ENCODE measurements around the gene ZNF280A. TPM values are rescaled to one million over a fixed set of nuclear protein-coding genes. Genes with fewer than 3 reads are reported as not detected.

Gene ZNF280A
- total and polyA plus RNA-seq, 2 experiments from 2014 or later: not detected

GRCh38 chr22:22533863-22534262 lies 13.8 kb upstream of the ZNF280A start:
- Mint-ChIP-seq H3K27me3 (ENCODE audit: insufficient read depth, low read depth, poor library complexity) (peaks cover 64% of the 10 kb centered on the region), H3K27ac (no peak overlapping the region)

More at GRCh38 chr22:22533863-22534262, 13.8 kb upstream of the ZNF280A start:
- no peaks in the 10 kb centered on the region for H3K79me2 ChIP-seq (replicated peaks; ENCODE audit: insufficient read depth)
- H4K20me1 ChIP-seq (replicated peaks; ENCODE audit: insufficient read depth): no peaks in the 10 kb centered on the region
- Mint-ChIP-seq H3K36me3 (ENCODE audit: low read depth) (no peaks in the 10 kb centered on the region), H3K4me3 (no peak overlapping the region), H3K9me3 (no peaks in the 10 kb centered on the region), H3K4me1 (no peaks in the 10 kb centered on the region)
- no peaks in the 10 kb centered on the region for H3K4me1 ChIP-seq (ENCODE audit: insufficient read depth)
- H3K4me3 ChIP-seq: no peak overlapping the region
- no peak overlapping the region for H3K4me2 ChIP-seq
- H3F3A ChIP-seq (replicated peaks; ENCODE audit: low read depth): no peaks in the 10 kb centered on the region
- no peak for TF ChIP-seq ZNF462 (CRISPR knock-in tag; IDR thresholded peaks at IDR 0.05)
- TF ChIP-seq, protein P1, sequence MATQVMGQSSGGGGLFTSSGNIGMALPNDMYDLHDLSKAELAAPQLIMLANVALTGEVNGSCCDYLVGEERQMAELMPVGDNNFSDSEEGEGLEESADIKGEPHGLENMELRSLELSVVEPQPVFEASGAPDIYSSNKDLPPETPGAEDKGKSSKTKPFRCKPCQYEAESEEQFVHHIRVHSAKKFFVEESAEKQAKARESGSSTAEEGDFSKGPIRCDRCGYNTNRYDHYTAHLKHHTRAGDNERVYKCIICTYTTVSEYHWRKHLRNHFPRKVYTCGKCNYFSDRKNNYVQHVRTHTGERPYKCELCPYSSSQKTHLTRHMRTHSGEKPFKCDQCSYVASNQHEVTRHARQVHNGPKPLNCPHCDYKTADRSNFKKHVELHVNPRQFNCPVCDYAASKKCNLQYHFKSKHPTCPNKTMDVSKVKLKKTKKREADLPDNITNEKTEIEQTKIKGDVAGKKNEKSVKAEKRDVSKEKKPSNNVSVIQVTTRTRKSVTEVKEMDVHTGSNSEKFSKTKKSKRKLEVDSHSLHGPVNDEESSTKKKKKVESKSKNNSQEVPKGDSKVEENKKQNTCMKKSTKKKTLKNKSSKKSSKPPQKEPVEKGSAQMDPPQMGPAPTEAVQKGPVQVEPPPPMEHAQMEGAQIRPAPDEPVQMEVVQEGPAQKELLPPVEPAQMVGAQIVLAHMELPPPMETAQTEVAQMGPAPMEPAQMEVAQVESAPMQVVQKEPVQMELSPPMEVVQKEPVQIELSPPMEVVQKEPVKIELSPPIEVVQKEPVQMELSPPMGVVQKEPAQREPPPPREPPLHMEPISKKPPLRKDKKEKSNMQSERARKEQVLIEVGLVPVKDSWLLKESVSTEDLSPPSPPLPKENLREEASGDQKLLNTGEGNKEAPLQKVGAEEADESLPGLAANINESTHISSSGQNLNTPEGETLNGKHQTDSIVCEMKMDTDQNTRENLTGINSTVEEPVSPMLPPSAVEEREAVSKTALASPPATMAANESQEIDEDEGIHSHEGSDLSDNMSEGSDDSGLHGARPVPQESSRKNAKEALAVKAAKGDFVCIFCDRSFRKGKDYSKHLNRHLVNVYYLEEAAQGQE (IDR thresholded peaks at IDR 0.05; ENCODE audit: unreplicated experiment): no peak
- no peak for TF ChIP-seq STAT1 (IDR thresholded peaks at IDR 0.05; ENCODE audit: unreplicated experiment)
- TF ChIP-seq EZH2 (IDR thresholded peaks at IDR 0.05; ENCODE audit: low read depth, unreplicated experiment): no peak
- TF ChIP-seq NANOG (IDR thresholded peaks at IDR 0.05; ENCODE audit: borderline replicate concordance): no peak
- no peak for TF ChIP-seq JUNB (IDR thresholded peaks at IDR 0.05; ENCODE audit: unreplicated experiment)
- TF ChIP-seq CREB1 (CRISPR knock-in tag; IDR thresholded peaks at IDR 0.05; ENCODE audit: low read depth): no peak
- TF ChIP-seq, protein P2, sequence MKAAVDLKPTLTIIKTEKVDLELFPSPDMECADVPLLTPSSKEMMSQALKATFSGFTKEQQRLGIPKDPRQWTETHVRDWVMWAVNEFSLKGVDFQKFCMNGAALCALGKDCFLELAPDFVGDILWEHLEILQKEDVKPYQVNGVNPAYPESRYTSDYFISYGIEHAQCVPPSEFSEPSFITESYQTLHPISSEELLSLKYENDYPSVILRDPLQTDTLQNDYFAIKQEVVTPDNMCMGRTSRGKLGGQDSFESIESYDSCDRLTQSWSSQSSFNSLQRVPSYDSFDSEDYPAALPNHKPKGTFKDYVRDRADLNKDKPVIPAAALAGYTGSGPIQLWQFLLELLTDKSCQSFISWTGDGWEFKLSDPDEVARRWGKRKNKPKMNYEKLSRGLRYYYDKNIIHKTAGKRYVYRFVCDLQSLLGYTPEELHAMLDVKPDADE (IDR thresholded peaks at IDR 0.05): no peak
- no peak for TF ChIP-seq ZNF331 (CRISPR knock-in tag; IDR thresholded peaks at IDR 0.05; ENCODE audit: low read depth)
- TF ChIP-seq, protein P3, sequence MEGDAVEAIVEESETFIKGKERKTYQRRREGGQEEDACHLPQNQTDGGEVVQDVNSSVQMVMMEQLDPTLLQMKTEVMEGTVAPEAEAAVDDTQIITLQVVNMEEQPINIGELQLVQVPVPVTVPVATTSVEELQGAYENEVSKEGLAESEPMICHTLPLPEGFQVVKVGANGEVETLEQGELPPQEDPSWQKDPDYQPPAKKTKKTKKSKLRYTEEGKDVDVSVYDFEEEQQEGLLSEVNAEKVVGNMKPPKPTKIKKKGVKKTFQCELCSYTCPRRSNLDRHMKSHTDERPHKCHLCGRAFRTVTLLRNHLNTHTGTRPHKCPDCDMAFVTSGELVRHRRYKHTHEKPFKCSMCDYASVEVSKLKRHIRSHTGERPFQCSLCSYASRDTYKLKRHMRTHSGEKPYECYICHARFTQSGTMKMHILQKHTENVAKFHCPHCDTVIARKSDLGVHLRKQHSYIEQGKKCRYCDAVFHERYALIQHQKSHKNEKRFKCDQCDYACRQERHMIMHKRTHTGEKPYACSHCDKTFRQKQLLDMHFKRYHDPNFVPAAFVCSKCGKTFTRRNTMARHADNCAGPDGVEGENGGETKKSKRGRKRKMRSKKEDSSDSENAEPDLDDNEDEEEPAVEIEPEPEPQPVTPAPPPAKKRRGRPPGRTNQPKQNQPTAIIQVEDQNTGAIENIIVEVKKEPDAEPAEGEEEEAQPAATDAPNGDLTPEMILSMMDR (conservative IDR thresholded peaks at IDR 0.05; ENCODE audit: low read depth in 2 of 2): no peak
- TF ChIP-seq EZH2phosphoT487 (IDR thresholded peaks at IDR 0.05; ENCODE audit: unreplicated experiment): no peak
- no peak for TF ChIP-seq POLR2AphosphoS5 (IDR thresholded peaks at IDR 0.05; ENCODE audit: low read depth)
- no peak for TF ChIP-seq ZNF114 (CRISPR knock-in tag; IDR thresholded peaks at IDR 0.05)
- no peak overlapping the region for H2AFZ ChIP-seq
- peaks cover 98% of the 10 kb centered on the region for H3K27me3 ChIP-seq (ENCODE audit: insufficient read depth)
- no peak for DNase-seq (ENCODE audit: low spot score)
- ATAC-seq: no peak
- H3K36me3 ChIP-seq (ENCODE audit: insufficient read depth): no peaks in the 10 kb centered on the region
- H3K9me2 ChIP-seq (ENCODE audit: insufficient read depth): no peaks in the 10 kb centered on the region
- no peak overlapping the region for H3K27ac ChIP-seq (ENCODE audit: low read depth)

Measured in GM23338 (cell line).